HG02798 (cell line): ENCODE measurements around the gene TNS3.

Experiments
- ATAC-seq: cut with Tn5 transposase; IDR thresholded peaks from one replicate; pipeline ENCODE4 v1.9.1; 2021; ENCODE audit warnings: mild to moderate bottlenecking; ENCODE audit not compliant: unreplicated experiment, poor library complexity

TNS3 gene

DNA sequence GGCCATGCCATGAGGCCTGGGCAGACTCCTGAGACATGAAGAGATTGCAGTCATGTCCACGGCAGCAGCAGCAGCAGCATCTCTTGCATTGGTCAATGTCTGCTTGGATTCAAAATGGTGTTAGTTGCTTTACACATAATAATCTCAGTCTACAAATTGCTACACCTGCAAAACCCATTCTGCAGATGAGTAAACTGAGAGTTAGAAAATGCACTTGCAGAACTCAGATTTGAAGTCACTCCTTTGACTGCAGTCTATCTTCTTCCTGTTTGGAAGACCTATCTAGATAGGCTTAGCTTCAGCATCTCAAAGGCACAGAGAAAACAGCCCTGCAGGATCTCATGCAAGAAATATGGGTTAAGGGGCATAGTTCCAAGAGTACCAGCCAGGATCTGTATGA, 350.3 kb downstream of the TNS3 start:
- no peak for ATAC-seq

DNA sequence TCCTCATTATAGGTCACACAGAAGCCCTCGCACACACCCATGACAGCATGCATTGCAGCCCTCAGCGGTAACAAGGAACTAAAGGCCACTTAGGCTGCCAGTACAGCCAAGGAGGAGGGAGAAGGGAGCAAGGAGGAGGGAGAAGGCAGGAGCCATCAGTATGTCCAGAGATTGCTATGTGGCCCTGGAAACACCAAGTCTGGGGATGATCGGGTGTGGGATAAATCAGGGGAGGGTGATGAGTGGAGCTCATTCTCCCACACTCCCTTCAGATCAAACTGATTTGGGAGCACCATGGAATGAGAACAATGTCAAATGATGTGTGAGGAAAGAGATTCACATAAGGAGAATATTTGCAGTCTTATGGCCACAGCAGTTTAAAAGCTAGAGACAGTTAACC, 350.9 kb downstream of the TNS3 start:
- ATAC-seq: no peak

DNA sequence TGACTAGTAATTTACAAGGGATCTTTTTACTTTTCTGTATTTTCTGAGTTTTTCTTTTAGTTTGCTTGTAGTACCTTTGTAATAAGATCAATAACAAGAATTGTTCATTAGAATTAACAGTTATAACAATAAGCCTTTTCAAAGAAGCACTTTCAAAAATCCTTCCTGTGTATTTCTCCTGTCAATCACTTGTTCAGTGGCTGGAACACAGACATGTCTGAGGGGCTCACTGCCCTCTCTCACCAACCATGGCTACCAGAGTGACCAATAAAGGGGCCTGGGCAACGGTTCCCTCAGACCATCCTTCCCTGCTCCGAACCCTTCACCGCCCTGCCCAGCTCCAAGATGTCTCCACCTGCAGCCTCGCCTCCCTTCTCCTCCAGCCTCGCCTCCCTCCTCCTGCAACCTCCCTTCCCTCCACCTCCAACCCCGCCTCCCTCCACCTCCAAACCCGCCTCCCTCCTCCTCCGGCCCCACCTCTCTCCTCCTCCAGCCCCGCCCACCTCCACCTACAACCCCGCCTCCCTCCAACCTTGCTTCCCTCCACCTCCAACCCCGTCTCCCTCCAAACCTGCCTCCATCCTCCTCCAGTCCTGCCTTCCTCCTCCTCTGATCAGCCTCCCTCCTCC, 353.4 kb downstream of the TNS3 start:
- ATAC-seq: no peak

DNA sequence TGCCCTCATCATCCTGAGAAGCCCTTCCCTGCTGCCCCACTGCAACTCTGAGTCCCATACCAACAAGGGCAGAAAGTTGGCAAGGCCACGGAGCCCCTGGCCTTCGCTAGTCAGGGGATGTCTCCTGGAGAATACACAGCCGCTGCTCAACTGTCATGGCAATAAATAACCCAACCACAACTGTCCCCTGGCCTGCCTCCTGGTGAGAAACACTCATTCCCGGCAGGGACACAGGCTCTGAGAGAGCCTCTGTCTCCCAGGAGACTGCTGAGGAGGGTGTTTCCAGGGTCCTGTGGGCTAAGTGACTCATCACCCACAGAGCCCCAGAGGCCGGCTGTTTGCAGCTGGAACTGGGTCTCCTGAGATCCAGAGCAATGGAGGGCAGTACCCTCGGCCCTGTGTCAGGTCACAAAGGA, 354.1 kb downstream of the TNS3 start:
- ATAC-seq: peak; percentile 78

DNA sequence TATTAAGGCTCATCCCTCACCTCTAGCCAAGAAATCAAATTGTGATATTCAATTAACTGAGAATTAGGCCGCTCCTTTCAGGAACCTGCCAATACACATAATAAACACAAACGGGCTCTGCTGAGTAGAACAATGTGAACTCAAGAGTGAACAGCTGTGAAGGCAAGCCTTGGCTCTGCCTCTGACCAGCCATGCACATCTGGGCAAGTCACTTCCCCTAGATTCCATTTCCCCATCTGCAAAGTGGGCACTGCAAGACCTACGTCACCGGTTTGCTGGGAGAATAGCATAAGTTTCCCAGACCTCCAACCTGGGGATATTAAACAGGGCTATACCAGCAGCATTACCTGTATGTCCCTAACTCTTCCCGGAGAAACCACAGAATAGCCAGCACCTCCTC, 355.2 kb downstream of the TNS3 start:
- no peak for ATAC-seq

DNA sequence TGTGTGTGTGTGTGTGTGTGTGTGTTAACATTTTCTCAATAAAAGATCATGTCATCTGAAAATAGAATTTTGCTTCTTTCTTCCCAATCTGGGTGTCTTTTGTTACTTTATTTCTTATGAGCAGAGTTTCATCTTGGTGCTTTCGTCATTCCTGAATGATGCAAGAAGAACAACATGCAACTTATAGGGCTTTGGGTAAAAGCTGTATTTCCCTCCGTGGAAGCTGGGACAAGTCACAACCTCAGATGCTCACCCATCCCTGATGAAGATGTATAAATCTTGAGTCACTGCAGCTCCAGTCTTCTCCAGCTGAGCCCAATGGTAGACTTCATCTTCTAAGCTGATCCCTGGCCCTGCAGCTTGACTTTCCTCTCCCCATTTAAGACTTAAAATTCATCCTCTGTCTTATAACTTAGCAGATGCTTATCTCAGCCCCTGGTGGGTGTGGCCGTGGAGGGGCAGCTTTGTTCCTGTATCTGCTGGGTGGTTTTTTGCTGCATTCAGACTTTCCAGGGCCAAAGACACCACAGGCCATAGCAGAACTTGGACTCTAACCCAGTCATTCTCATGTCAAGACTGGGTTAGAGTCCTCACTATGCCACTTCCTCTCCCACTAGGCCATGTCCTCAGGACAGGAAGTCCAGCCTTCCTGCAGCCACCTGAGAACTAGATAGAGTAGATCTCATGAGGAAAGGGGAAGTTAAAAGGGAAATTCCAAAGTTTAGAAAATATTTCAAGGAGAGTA, 356.4 kb downstream of the TNS3 start:
- ATAC-seq: no peak
